ENCODE results near the gene AIFM3.

Gene AIFM3

GRCh38 chr22:21018314-21018713, 51.3 kb downstream of the AIFM3 start:
- Histone ChIP-seq H3K27me3 (no peaks in the 10 kb centered on the region), H3K4me3 (no peak overlapping the region), H3K36me3 (no peaks in the 10 kb centered on the region), H4K20me1 (peaks cover 0 to 5% (median 0%) of the 10 kb centered on the region in 11 experiments; a peak in 4 of 22 replicates), H3K4me2 (no peak overlapping the region), H3K4me1 (peaks cover 26 to 37% (median 30%) of the 10 kb centered on the region in 10 experiments), H3K9ac (no peak overlapping the region), H3K27ac (no peak overlapping the region), H3K9me3 (replicated peaks in 1 of 11) (no peaks in the 10 kb centered on the region)
- TF ChIP-seq Cebpa-rat (IDR thresholded peaks at IDR 0.05), result no peak

GRCh38 chr22:21020802-21021429, 53.9 kb downstream of the AIFM3 start:
- H3K9me3 ChIP-seq (replicated peaks in 1 of 11), result no peaks in the 10 kb centered on the region
- no peak for TF ChIP-seq Cebpa-rat (IDR thresholded peaks at IDR 0.05)
- H4K20me1 ChIP-seq, result no peaks in the 10 kb centered on the region
- peaks cover 2 to 19% (median 11%) of the 10 kb centered on the region in 10 experiments for H3K4me1 ChIP-seq
- no peak overlapping the region for H3K4me3 ChIP-seq
- H3K27ac ChIP-seq, result no peak overlapping the region
- H3K36me3 ChIP-seq, result no peaks in the 10 kb centered on the region
- no peak overlapping the region for H3K4me2 ChIP-seq
- H3K27me3 ChIP-seq, result no peaks in the 10 kb centered on the region
- no peak overlapping the region for H3K9ac ChIP-seq

GRCh38 chr22:21022507-21022906, 55.5 kb downstream of the AIFM3 start:
- Histone ChIP-seq H3K9ac (no peak overlapping the region), H3K4me2 (no peak overlapping the region), H3K9me3 (replicated peaks in 1 of 11) (no peaks in the 10 kb centered on the region), H4K20me1 (peaks cover 0 to 4% (median 0%) of the 10 kb centered on the region in 11 experiments; a peak in 1 of 22 replicates), H3K4me1 (peaks cover 0 to 9% (median 5%) of the 10 kb centered on the region in 10 experiments; a peak in 13 of 20 replicates), H3K27me3 (no peaks in the 10 kb centered on the region), H3K4me3 (no peak overlapping the region), H3K36me3 (no peaks in the 10 kb centered on the region), H3K27ac (no peak overlapping the region)
- no peak for TF ChIP-seq Cebpa-rat (IDR thresholded peaks at IDR 0.05)

- peaks cover 0 to 4% (median 0%) of the 10 kb centered on the region in 11 experiments; a peak in 1 of 22 replicates for H4K20me1 ChIP-seq
- no peak for TF ChIP-seq Cebpa-rat (IDR thresholded peaks at IDR 0.05)
- no peaks in the 10 kb centered on the region for H3K36me3 ChIP-seq
- no peaks in the 10 kb centered on the region for H3K27me3 ChIP-seq
- no peak overlapping the region for H3K4me2 ChIP-seq
- H3K4me3 ChIP-seq, result no peak overlapping the region
- H3K9me3 ChIP-seq (replicated peaks in 1 of 11), result no peaks in the 10 kb centered on the region
- H3K9ac ChIP-seq, result no peak overlapping the region
- no peak overlapping the region for H3K27ac ChIP-seq
- H3K4me1 ChIP-seq, result peaks cover 0 to 9% (median 5%) of the 10 kb centered on the region in 10 experiments; a peak in 13 of 20 replicates
These were observed 56.0 kb downstream of the AIFM3 start for GRCh38 chr22:21022955-21023614.

GRCh38 chr22:21025266-21025665, 58.2 kb downstream of the AIFM3 start:
- Histone ChIP-seq H4K20me1 (peaks cover 0 to 4% (median 0%) of the 10 kb centered on the region in 11 experiments; a peak in 2 of 22 replicates), H3K9me3 (replicated peaks in 1 of 11) (no peaks in the 10 kb centered on the region), H3K9ac (no peak overlapping the region), H3K36me3 (no peaks in the 10 kb centered on the region), H3K4me3 (no peak overlapping the region), H3K27ac (no peak overlapping the region), H3K27me3 (peaks cover 0 to 3% (median 0%) of the 10 kb centered on the region in 11 experiments; a peak in 2 of 22 replicates), H3K4me1 (peaks cover 0 to 9% (median 5%) of the 10 kb centered on the region in 10 experiments; a peak in 13 of 20 replicates), H3K4me2 (peak overlapping the region in 6 of 11 experiments; percentile 2 to 35 (median 20); a peak in 4 of 22 replicates)
- TF ChIP-seq Cebpa-rat (IDR thresholded peaks at IDR 0.05), result no peak

GRCh38 chr22:21025763-21026755, 59.0 kb downstream of the AIFM3 start:
- peak overlapping the region in 4 of 11 experiments; percentile 2 to 35 (median 27); a peak in 3 of 22 replicates for H3K4me2 ChIP-seq
- no peak overlapping the region for H3K9ac ChIP-seq
- H3K27ac ChIP-seq, result no peak overlapping the region
- H3K9me3 ChIP-seq (replicated peaks in 1 of 11), result no peaks in the 10 kb centered on the region
- H3K36me3 ChIP-seq, result no peaks in the 10 kb centered on the region
- H3K4me1 ChIP-seq, result peaks cover 0 to 9% (median 5%) of the 10 kb centered on the region in 10 experiments; a peak in 13 of 20 replicates
- no peak for TF ChIP-seq Cebpa-rat (IDR thresholded peaks at IDR 0.05)
- H4K20me1 ChIP-seq, result peaks cover 0 to 10% (median 0%) of the 10 kb centered on the region in 11 experiments; a peak in 2 of 22 replicates
- no peak overlapping the region for H3K4me3 ChIP-seq
- H3K27me3 ChIP-seq, result peaks cover 2 to 11% (median 6%) of the 10 kb centered on the region in 11 experiments; a peak in 17 of 22 replicates

- Histone ChIP-seq H4K20me1 (peaks cover 0 to 19% (median 0%) of the 10 kb centered on the region in 11 experiments; a peak in 2 of 22 replicates), H3K9ac (no peak overlapping the region), H3K27ac (no peak overlapping the region), H3K36me3 (no peaks in the 10 kb centered on the region), H3K9me3 (replicated peaks in 1 of 11) (no peaks in the 10 kb centered on the region), H3K27me3 (peaks cover 12 to 21% (median 16%) of the 10 kb centered on the region in 11 experiments), H3K4me3 (no peak overlapping the region), H3K4me1 (peaks cover 0 to 12% (median 8%) of the 10 kb centered on the region in 10 experiments; a peak in 14 of 20 replicates), H3K4me2 (no peak overlapping the region)
- TF ChIP-seq Cebpa-rat (IDR thresholded peaks at IDR 0.05), result no peak
These were observed 60.0 kb downstream of the AIFM3 start for GRCh38 chr22:21026783-21027692.

All from BLaER1 treated with 17β-estradiol and CSF1 and Interleukin-3, amounts not matched to agents 10 nM and 100 nM (cell line).